ENCODE data around the gene KRTAP20-4.

Gene KRTAP20-4

DNA sequence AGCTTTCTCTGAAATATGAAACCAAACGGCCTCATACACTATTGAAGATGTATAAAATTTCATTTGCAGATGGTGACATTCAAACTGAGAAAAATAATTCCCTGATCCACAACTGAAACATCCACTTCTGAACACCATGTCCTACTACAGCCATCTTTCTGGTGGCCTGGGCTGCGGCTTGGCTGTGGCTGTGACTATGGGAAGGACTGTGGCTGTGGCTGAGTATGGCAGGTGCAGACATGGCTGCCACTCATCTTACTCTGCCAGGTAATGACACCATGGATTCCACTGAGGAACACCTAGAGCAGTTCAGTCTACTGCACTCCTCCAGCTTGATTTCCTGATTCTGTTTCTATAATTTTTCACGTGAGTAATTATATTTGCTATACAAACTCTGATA is at the start of gene KRTAP20-4:
Gene KRTAP20-4 (plus strand): TSS at position 106 of the 400 bp plus-strand sequence.
- DNase-seq: no peak

DNA sequence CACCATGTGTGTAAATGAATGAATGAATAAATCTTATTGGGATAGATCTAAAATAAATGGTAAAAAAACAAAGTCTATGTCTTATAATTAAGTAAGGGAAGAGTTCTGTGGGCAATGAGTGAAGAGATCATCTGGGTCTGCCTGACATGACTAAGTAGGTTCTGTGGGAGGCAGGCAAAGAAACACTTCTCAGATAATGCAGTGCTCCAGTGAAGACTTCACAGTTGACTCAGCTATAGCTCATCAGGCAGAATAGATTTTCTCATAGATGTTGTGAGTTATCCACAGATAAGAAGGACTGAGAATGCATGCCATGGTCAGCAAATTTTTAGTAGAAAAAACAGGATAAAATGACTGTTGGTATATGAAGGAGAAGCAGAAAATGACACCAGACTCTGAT is 42.7 kb upstream of the KRTAP20-4 start:
- DNase-seq: no peak

- no peak for DNase-seq
Observed at GRCh38 chr21:30579346-30579745, 41.1 kb upstream of the KRTAP20-4 start.

DNA sequence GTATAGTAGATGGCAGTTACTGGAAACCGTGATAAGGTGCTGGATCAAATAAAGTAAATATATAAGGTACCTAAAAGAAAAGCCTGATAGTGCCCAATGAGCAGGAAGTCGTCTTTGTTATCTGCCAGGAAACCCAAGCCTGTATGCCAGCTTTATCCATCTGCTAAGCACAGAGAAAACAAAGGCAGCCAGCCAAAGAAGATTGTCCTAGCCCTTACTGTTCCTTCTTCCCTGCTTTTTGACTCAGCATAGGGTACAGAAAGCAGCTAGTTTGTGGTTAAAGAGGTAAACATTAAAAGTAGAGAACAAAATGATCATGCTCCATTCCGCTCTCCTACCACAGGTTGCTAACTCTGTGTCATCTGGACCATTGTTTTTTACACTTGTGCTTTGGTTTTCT is 40.3 kb upstream of the KRTAP20-4 start:
- DNase-seq: no peak

- DNase-seq: no peak
Observed at GRCh38 chr21:30582870-30583269, 37.6 kb upstream of the KRTAP20-4 start.

DNA sequence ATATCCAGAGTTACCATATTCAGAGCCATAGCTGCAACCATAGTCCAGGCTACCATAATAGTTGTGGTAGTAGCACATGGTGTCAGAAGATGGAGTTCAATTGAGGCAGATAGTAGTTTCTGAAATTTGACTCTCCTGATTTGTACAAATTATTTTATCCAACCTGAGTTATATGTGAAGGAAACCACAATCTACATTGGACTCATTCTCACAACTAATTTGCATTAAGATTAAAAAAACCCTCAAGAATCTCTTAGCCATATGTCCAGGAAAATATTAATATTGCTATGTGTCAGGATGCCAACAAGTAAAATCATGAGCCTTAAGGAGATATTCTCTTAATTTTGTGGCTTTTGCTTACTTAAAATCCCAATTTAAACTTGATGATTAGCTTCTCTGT is 30.1 kb upstream of the KRTAP20-4 start, which contains the start of gene KRTAP22-2:
Gene KRTAP22-2 (minus strand): TSS at position 101 of the 400 bp plus-strand sequence.
- no peak for DNase-seq

GRCh38 chr21:30592140-30592539 is 28.3 kb upstream of the KRTAP20-4 start, which contains the start of gene KRTAP6-3:
Gene KRTAP6-3, plus strand, starts transcription at chr21:30592440. Its CDS starts 6 bp downstream, at chr21:30592446.
- DNase-seq: no peak

DNA sequence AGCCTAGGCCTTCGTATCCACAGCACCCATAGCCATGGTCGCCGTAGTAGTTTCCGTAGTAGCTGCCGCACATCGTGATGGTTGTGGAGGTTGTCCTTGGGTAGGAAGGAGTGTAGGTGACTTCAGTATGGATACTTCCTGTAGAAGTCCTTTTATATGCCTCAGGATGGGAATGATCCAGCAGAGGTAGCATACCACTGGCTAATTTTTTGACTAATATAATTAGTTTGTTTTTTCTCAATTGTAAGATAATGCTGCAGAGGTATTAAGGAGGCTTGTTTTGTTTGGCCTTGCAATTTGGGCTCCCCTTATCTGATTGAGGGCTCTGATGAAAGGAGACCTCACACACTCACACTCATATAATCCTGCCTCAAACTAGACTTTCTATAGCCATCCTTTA is 21.6 kb upstream of the KRTAP20-4 start, which contains the start of gene KRTAP6-2:
Gene KRTAP6-2 (minus strand): TSS at position 101 of the 400 bp plus-strand sequence. CDS start 28 bp downstream, at position 73.
- no peak for DNase-seq

DNA sequence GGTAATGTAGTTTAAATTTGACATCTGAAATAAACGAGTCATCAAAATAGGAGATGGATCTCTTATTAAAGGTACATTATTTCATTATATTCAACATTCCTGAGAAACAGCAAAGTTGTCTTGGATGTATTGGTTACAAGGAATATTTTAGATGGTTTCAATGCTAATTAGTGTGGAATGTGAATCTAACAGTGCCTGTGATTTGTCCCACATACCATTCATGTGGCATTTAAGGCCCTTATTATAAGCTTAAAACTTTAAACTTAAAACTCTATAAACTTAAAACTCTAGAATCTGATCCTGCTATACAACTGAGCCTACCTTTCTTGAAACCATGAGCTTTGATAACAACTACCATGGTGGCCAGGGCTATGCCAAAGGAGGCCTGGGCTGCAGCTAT is 19.6 kb upstream of the KRTAP20-4 start, which contains the start of gene KRTAP22-1:
Gene KRTAP22-1 (plus strand): TSS at position 301 of the 400 bp plus-strand sequence.
- DNase-seq: no peak

DNA sequence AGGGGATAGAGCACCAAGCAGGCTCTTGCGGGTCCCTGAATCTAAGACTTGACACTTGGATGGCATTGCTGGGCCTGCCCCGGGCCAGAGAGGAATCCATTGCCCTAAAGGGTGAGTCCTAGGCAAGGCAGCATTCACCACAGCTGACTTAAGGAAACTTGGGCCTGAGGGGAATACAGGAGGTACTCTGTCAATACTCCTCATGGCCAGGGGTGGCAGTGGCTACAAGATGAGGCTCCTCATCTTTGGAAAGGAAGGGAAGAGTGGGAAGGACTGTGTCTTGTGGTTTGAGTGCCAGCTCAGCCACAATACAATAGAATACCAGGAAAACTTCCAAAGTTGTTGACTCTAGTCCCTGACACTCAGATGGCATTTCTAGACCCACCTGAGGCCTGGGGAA is 14.5 kb upstream of the KRTAP20-4 start:
- DNase-seq: no peak

DNA sequence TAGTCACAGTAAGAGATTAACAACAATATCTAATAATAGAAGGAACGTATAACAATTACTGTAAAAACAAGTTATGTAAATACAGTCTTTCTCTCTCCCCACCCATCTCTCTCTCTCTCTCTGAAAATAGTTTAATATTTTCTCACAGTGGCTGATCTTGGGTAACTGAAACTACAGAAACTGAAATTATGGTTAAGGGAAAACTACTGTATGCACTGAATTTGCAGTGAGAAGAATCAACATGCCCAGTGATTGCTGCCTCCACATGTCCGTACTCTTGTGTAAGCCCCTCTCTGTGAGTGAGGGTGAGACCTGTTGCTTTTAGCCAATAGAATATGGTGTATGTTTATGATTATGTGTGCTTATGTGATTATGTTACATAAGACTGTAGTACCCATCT is 8.3 kb upstream of the KRTAP20-4 start:
- DNase-seq: no peak

GRCh38 chr21:30613836-30614235 is 6.6 kb upstream of the KRTAP20-4 start, which contains the start of gene KRTAP6-1:
Gene KRTAP6-1, minus strand, starts transcription at chr21:30613930. Its CDS starts 26 bp downstream, at chr21:30613904.
- no peak for DNase-seq

- DNase-seq: no peak
Observed at GRCh38 chr21:30615199-30615598, 5.2 kb upstream of the KRTAP20-4 start.

DNA sequence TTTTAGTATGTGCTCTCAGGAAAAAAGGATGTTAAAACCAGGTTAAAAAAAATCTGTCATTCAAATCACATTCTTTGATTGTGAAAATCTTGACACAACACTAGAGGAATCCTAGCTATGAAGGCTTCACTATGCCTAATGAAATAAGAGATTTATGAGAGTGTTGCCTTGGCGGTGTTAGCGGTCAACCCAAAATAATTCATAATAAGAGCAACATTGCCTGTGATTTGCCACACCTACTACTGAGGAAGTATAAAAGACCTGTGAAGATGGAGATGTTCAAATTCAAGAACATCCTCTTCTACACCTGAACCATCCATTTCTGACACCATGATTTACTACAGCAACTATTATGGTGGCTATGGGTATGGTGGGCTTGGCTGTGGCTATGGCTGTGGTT is 4.3 kb upstream of the KRTAP20-4 start, which contains the start of gene KRTAP20-1:
Gene KRTAP20-1 (plus strand): TSS at position 301 of the 400 bp plus-strand sequence. CDS start 30 bp downstream, at position 331.
- DNase-seq: no peak

DNA sequence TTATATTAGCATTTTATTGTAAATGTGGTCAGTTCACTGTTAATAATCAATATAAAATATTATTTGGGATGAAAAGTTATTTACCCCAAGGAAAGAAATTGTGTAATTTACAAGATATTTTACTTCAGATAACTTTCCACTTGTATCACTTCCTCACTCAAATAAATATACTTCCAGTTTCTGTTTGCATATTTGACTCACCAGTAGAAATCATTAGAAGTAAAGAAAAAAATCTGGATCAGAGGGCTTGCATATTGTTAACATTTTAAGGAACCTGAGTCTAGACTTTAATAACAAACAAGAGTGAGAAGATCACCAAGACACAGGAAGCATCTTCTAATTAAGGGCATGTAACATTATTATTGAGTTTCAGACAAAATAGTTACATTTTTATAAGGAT is 347 bp upstream of the KRTAP20-4 start:
- DNase-seq: no peak

DNA sequence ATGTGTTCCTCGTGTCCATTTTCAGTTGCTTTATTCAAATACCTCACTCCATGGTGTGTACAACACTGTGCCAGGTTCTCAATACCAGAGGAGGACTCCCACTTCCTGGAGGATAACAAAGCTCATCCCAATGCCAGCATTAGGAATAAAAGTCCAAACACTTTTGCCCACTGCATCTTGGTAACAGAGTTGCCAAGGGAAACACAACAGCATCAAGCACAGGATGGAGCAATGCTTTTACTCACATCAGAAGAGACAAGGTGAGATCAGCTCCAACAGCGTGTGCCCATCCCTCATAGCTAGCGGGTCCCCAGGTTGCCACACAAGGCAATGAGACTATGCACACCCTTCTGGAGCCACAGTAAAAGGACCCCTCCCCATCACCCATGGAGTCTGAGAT is 2.9 kb downstream of the KRTAP20-4 start:
- no peak for DNase-seq

DNA sequence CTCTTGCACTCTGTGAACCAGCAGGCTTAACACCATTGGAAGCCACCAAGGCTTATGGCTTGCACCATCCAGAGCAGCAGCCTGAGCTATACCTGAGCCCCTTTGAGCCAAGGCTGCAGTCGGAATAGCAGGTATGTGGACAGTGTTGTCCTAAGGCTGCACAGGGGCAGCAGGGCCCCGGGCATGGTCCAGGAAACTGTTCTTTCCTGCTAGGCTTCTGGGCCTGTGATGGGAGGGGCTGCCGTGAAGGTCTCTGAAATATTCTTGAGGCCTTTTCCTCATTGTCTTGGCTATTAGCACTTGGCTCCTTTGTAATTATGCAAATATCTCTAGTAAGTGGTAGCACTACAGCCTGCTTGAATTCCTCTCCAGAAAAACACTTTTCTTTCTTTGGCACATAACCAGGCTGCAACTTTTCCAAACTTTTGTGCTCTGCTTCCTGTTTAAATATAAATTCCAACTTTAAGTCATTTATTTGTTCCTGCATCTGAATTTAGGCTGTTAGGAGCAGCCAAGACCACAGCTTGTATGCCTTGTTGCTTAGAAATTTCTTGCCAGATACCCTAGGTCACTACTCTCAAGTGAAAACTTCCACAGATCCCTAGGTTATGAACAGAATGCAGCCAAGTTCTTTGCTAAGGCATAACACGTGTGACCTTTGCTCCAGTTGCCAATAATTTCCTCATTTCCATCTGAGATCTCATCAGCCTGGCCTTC is 5.2 kb downstream of the KRTAP20-4 start:
- no peak for DNase-seq

- no peak for DNase-seq
Observed at GRCh38 chr21:30628109-30628508, 7.7 kb downstream of the KRTAP20-4 start.

DNA sequence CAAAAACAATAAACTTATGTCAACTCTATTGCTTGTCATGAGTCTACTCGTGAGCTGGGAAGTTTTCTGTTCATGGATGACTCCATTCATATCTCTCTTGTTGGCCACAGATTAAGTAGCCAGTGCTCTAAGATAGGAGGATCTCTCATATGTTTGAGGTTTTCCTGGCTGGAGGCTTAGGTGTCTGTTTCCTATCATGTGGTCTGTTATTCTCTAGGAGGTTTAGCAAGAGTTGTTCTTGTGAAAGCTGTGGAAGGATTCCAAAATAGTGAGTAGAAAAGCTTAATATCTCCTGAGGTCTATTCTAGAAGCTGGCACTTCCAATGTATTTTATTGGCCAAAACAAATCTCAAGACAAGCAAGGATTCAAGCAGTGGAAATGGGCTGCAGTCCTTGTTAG is 8.8 kb downstream of the KRTAP20-4 start:
- no peak for DNase-seq

GRCh38 chr21:30634906-30635305 is 14.5 kb downstream of the KRTAP20-4 start, which contains the start of gene KRTAP20-2:
Gene KRTAP20-2, plus strand, starts transcription at chr21:30635206. Its CDS starts 58 bp downstream, at chr21:30635264.
- DNase-seq: no peak

DNA sequence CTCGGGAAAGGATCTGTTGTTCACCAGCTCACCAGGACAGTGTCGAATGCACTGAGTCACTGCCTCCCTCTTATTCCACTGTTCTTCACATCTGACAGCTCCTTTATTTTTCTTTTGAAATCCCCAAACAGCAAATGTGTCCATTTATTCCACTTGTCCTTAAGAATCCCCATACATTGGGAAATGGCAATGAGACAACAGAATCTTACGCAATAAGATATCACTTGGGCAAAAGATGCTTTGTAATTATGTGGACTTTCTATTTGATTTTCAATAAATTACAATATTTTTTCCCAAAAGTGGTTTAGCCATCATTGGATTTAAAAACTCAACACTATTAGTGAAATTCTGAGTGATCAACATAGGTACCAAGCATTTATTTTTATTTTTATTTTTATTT is 18.3 kb downstream of the KRTAP20-4 start:
- DNase-seq: no peak

- DNase-seq: no peak
Observed at GRCh38 chr21:30642564-30642963, 22.1 kb downstream of the KRTAP20-4 start, which contains the start of gene KRTAP20-3. Gene KRTAP20-3, plus strand, starts transcription at chr21:30642864.

- no peak for DNase-seq
Observed at GRCh38 chr21:30646904-30647414, 26.5 kb downstream of the KRTAP20-4 start.

DNA sequence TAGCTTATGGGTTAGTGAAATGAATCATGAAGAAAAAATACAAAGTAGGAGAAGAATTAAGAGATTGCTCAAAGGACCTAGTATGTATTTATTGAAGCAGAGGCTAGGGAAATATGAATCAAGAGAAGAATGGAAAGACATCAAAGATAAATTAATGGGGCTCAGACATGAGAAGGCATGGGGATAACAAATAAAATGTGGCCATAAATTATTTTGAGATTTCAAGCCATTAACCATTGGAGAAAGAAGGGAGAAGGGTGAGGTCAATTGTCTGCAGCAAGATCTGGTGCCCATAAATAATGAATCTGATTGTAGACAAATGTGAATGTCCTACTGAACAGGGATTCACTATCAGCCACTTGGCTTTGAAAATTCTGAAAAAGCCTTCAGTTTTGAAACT is 32.5 kb downstream of the KRTAP20-4 start:
- no peak for DNase-seq
